ENCODE measurements around the gene CNOT10.
"Not testable (repeated sequence)": the region's sequence is repeated elsewhere in the genome, so short reads cannot be mapped to it uniquely, and the experiment has no call there.

CNOT10 gene

GRCh38 chr3:32667072-32667582, 17.9 kb upstream of the CNOT10 start:
- POLR2A ChIA-PET: no interaction called here

GRCh38 chr3:32669226-32669625, 15.8 kb upstream of the CNOT10 start:
- DNase-seq (ENCODE audit: extremely low spot score); POLR2A ChIA-PET: not testable (repeated sequence)
- CTCF ChIA-PET: interaction anchor here (0.6 kb wide), 1 partner anchor 261 kb away, joined by 9 read pairs; no protein-coding TSS in a partner anchor

More at GRCh38 chr3:32667072-32667582, 17.9 kb upstream of the CNOT10 start:
- TF ChIP-seq ARNT (IDR thresholded peaks at IDR 0.05) (no peak), FOXM1 (IDR thresholded peaks at IDR 0.05; ENCODE audit: borderline replicate concordance) (no peak), BHLHE40 (IDR thresholded peaks at IDR 0.05; ENCODE audit: borderline replicate concordance) (no peak), FOXK2 (IDR thresholded peaks at IDR 0.05) (no peak)
- no peak for DNase-seq (ENCODE audit: extremely low spot score)
- CTCF ChIA-PET: interaction anchor here (0.6 kb wide), 1 partner anchor 246 kb away, joined by 3 read pairs; no protein-coding TSS in a partner anchor

GRCh38 chr3:32673730-32674129, 11.3 kb upstream of the CNOT10 start:
- POLR2A ChIA-PET: interaction anchor here (1.1 to 2.2 kb wide), 2 partner anchors 10 to 11 kb away, joined by 4 to 6 read pairs; partner anchors contain the start of gene CNOT10
- CTCF ChIA-PET; DNase-seq (ENCODE audit: extremely low spot score): not testable (repeated sequence)

- POLR2A ChIA-PET: interaction anchor here (2.2 kb wide), 1 partner anchor 10 kb away, joined by 6 read pairs; the partner anchor contains the start of gene CNOT10
These were observed 9.8 kb upstream of the CNOT10 start for GRCh38 chr3:32675164-32675563.

GRCh38 chr3:32675650-32676049, 9.3 kb upstream of the CNOT10 start:
- POLR2A ChIA-PET: no interaction called here
- CTCF ChIA-PET: no interaction called here
- DNase-seq (ENCODE audit: extremely low spot score): no peak

More at GRCh38 chr3:32675164-32675563, 9.8 kb upstream of the CNOT10 start:
- TF ChIP-seq FOXK2 (IDR thresholded peaks at IDR 0.05): no peak
- no peak for TF ChIP-seq LEF1 (IDR thresholded peaks at IDR 0.05; ENCODE audit: borderline replicate concordance)
- TF ChIP-seq BHLHE40 (IDR thresholded peaks at IDR 0.05; ENCODE audit: borderline replicate concordance): no peak
- no peak for TF ChIP-seq SUZ12 (IDR thresholded peaks at IDR 0.05)
- TF ChIP-seq ELF4 (IDR thresholded peaks at IDR 0.05): no peak
- TF ChIP-seq CTBP1 (IDR thresholded peaks at IDR 0.05; ENCODE audit: borderline replicate concordance): no peak
- no peak for TF ChIP-seq TARDBP (IDR thresholded peaks at IDR 0.05)
- no peak for TF ChIP-seq FOXA1 (IDR thresholded peaks at IDR 0.05)
- TF ChIP-seq NFRKB (IDR thresholded peaks at IDR 0.05): no peak
- no peak for TF ChIP-seq ARNT (IDR thresholded peaks at IDR 0.05)
- TF ChIP-seq HDGF (IDR thresholded peaks at IDR 0.05; ENCODE audit: borderline replicate concordance): no peak
- TF ChIP-seq PKNOX1 (IDR thresholded peaks at IDR 0.05): no peak
- CTCF ChIA-PET: no interaction called here
- no peak for DNase-seq (ENCODE audit: extremely low spot score)

GRCh38 chr3:32681811-32682210, 3.2 kb upstream of the CNOT10 start:
- POLR2A ChIA-PET: no interaction called here
- DNase-seq (ENCODE audit: extremely low spot score): no peak
- TF ChIP-seq NFRKB (IDR thresholded peaks at IDR 0.05): no peak
- TF ChIP-seq FOXK2 (IDR thresholded peaks at IDR 0.05): no peak
- no peak for TF ChIP-seq HDGF (IDR thresholded peaks at IDR 0.05; ENCODE audit: borderline replicate concordance)
- TF ChIP-seq CTBP1 (IDR thresholded peaks at IDR 0.05; ENCODE audit: borderline replicate concordance): no peak
- TF ChIP-seq SUZ12 (IDR thresholded peaks at IDR 0.05): no peak
- no peak for TF ChIP-seq PKNOX1 (IDR thresholded peaks at IDR 0.05)
- no peak for TF ChIP-seq L3MBTL2 (conservative IDR thresholded peaks at IDR 0.05)
- TF ChIP-seq FOXA1 (IDR thresholded peaks at IDR 0.05): no peak
- no peak for TF ChIP-seq SP1 (IDR thresholded peaks at IDR 0.05)
- no peak for TF ChIP-seq BHLHE40 (IDR thresholded peaks at IDR 0.05; ENCODE audit: borderline replicate concordance)
- TF ChIP-seq ARNT (IDR thresholded peaks at IDR 0.05): no peak
- TF ChIP-seq ZNF384 (IDR thresholded peaks at IDR 0.05): no peak
- TF ChIP-seq TARDBP (IDR thresholded peaks at IDR 0.05): no peak
- TF ChIP-seq ELF4 (IDR thresholded peaks at IDR 0.05): no peak
- TF ChIP-seq LEF1 (IDR thresholded peaks at IDR 0.05; ENCODE audit: borderline replicate concordance): no peak
- TF ChIP-seq FOXM1 (IDR thresholded peaks at IDR 0.05; ENCODE audit: borderline replicate concordance): no peak
- CTCF ChIA-PET: no interaction called here

More at GRCh38 chr3:32675650-32676049, 9.3 kb upstream of the CNOT10 start:
- TF ChIP-seq FOXK2 (IDR thresholded peaks at IDR 0.05): no peak
- no peak for TF ChIP-seq PKNOX1 (IDR thresholded peaks at IDR 0.05)
- no peak for TF ChIP-seq NFRKB (IDR thresholded peaks at IDR 0.05)
- TF ChIP-seq L3MBTL2 (conservative IDR thresholded peaks at IDR 0.05): no peak
- TF ChIP-seq SP1 (IDR thresholded peaks at IDR 0.05): no peak

GRCh38 chr3:32684029-32684799, 774 bp upstream of the CNOT10 start:
- no peak for DNase-seq (ENCODE audit: extremely low spot score)
- TF ChIP-seq CTBP1 (IDR thresholded peaks at IDR 0.05; ENCODE audit: borderline replicate concordance): 0 out of 2 replicates have a peak, but pooled peaks have one; percentile 26
- no peak for TF ChIP-seq ZNF384 (IDR thresholded peaks at IDR 0.05)
- TF ChIP-seq HDGF (IDR thresholded peaks at IDR 0.05; ENCODE audit: borderline replicate concordance): no peak
- TF ChIP-seq LEF1 (IDR thresholded peaks at IDR 0.05; ENCODE audit: borderline replicate concordance): no peak
- no peak for TF ChIP-seq SP1 (IDR thresholded peaks at IDR 0.05)
- no peak for TF ChIP-seq TARDBP (IDR thresholded peaks at IDR 0.05)
- TF ChIP-seq PKNOX1 (IDR thresholded peaks at IDR 0.05): peak; percentile 59
- CTCF ChIA-PET: interaction anchor here (0.5 kb wide), 1 partner anchor 174 kb away, joined by 3 read pairs; no protein-coding TSS in a partner anchor
- POLR2A ChIA-PET: interaction anchor here (0.7 to 1.1 kb wide), 12 partner anchors 10 to 478 kb away, joined by 3 to 6 read pairs (median 4); no protein-coding TSS in a partner anchor
